ENCODE results near the gene SAA1.

DNA sequence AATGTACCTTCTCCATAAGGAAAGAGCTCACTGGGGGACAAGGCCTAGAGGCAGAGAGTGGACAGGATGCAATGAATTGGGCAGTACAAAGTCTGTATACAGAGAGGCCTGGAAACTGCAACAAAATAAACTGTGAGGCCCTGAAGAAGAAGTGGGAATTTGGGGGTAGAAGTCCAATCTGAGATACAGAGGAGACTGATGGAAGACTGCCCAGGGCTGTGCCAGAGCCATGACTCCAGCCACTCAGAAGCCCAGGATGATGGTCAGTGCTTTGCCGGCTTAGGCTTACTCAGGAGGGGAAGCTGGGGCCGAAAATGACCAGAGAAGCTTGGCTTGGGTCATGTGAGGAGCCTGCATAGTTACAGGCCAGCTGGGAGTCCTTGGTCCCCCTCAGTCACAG, 35.2 kb upstream of the SAA1 start:
- TF ChIP-seq EZH2phosphoT487 (IDR thresholded peaks at IDR 0.05; ENCODE audit: insufficient read depth, low read depth) (no peak), EZH2 (IDR thresholded peaks at IDR 0.05; ENCODE audit: insufficient read depth, poor library complexity, severe bottlenecking) (no peak)

Data from GM23248 (cell line).